OCI-LY3 (cell line): ENCODE results near the gene EYA2.

ENCODE experiments used
- EZH2phosphoT487 ChIP-seq: fragments of 200-600 bp; shearing (Covaris generic); IDR thresholded peaks from 2 replicates; pipeline ENCODE4 v1.6.1; 2018; ENCODE audit warnings: antibody characterized with exemption, mixed run types, low read depth
- TF ChIP-seq, protein P1 (sequence below): fragments of 200-600, 300-600 bp; sonication (generic); IDR thresholded peaks from 2 replicates; pipeline ENCODE4 v1.5.1; 2014; ENCODE audit warnings: antibody characterized with exemption, low read length, low read depth

DNA sequence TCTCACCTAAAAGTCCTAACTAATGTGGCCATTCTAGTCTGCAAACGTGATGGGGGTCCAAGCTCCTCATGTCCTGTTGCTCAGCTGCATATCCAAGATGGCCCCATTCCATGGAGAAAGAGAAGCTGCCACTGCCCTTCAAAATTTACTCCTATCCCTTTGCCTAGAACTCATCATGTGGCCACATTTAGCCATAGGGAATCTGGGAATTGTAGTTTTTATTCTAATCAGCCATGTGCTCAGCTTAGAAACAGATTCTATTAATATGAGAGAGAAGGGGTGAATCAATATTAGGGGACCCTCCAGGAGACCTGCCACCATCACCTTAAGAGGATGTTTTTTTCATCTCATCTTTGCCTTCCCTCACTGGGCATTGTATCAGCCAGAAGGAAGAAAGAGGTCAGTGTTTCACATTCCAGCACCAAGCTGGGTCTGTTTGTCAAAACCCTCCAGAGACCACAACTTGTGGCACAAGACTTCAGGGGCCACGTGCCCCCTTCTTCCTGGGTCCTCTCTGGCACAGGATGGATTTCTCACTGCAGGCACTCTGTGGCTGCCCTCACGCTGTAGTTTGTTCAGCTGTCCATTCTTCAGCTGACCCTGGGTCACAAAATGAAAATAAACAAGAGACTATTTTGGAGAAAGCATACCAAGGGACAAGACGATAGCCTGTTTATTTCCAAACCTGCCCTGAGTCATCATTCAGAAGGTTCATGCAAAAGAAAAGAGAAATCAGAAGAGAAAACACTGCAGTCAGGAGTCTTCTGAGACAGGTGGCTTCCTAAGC, 172.0 kb downstream of the EYA2 start:
- TF ChIP-seq, protein P1, sequence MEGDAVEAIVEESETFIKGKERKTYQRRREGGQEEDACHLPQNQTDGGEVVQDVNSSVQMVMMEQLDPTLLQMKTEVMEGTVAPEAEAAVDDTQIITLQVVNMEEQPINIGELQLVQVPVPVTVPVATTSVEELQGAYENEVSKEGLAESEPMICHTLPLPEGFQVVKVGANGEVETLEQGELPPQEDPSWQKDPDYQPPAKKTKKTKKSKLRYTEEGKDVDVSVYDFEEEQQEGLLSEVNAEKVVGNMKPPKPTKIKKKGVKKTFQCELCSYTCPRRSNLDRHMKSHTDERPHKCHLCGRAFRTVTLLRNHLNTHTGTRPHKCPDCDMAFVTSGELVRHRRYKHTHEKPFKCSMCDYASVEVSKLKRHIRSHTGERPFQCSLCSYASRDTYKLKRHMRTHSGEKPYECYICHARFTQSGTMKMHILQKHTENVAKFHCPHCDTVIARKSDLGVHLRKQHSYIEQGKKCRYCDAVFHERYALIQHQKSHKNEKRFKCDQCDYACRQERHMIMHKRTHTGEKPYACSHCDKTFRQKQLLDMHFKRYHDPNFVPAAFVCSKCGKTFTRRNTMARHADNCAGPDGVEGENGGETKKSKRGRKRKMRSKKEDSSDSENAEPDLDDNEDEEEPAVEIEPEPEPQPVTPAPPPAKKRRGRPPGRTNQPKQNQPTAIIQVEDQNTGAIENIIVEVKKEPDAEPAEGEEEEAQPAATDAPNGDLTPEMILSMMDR = no peak
- TF ChIP-seq EZH2phosphoT487 = no peak
